ENCODE results near the gene ATRN.

Gene ATRN

DNA sequence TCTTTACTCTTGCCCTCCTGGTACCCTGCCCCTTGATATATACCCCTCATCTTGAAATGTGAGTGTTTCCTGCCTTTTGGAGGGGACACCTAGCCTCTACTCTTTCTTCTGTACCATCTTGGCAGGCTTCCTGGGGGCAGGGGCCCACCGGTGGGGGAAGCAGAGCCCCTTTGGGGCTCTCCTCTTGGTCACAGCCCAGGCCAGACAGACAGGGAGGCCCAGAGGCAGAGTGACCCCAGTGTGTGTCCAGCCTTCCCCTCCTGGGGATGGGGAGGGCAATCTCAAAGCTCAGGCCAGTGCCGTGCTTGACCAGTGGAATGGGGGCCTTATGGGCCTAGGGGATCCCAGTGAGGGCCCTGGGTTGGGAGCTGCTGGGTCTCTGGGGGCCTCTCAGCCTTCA lies 207.4 kb downstream of the ATRN start:
- CTCF ChIA-PET = interaction anchor here (1.0 to 43.4 kb wide), 15 partner anchors 9 to 177 kb away, joined by 4 to 1151 read pairs (median 27); partner anchors contain the start of genes ADISSP, AP5S1, CENPB and SIGLEC1
- DNase-seq (ENCODE audit: low read depth, low spot score) = no peak
- TF ChIP-seq, protein P1, sequence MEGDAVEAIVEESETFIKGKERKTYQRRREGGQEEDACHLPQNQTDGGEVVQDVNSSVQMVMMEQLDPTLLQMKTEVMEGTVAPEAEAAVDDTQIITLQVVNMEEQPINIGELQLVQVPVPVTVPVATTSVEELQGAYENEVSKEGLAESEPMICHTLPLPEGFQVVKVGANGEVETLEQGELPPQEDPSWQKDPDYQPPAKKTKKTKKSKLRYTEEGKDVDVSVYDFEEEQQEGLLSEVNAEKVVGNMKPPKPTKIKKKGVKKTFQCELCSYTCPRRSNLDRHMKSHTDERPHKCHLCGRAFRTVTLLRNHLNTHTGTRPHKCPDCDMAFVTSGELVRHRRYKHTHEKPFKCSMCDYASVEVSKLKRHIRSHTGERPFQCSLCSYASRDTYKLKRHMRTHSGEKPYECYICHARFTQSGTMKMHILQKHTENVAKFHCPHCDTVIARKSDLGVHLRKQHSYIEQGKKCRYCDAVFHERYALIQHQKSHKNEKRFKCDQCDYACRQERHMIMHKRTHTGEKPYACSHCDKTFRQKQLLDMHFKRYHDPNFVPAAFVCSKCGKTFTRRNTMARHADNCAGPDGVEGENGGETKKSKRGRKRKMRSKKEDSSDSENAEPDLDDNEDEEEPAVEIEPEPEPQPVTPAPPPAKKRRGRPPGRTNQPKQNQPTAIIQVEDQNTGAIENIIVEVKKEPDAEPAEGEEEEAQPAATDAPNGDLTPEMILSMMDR (IDR thresholded peaks at IDR 0.05; ENCODE audit: insufficient read depth, low read length, missing control alignments) = no peak
- POLR2A ChIA-PET = interaction anchor here (1.3 to 1.6 kb wide), 2 partner anchors 9 to 33 kb away, joined by 3 to 5 read pairs; no protein-coding TSS in a partner anchor
- H3K4me3 ChIP-seq (ENCODE audit: low read depth, low read length) = no peak overlapping the region

DNA sequence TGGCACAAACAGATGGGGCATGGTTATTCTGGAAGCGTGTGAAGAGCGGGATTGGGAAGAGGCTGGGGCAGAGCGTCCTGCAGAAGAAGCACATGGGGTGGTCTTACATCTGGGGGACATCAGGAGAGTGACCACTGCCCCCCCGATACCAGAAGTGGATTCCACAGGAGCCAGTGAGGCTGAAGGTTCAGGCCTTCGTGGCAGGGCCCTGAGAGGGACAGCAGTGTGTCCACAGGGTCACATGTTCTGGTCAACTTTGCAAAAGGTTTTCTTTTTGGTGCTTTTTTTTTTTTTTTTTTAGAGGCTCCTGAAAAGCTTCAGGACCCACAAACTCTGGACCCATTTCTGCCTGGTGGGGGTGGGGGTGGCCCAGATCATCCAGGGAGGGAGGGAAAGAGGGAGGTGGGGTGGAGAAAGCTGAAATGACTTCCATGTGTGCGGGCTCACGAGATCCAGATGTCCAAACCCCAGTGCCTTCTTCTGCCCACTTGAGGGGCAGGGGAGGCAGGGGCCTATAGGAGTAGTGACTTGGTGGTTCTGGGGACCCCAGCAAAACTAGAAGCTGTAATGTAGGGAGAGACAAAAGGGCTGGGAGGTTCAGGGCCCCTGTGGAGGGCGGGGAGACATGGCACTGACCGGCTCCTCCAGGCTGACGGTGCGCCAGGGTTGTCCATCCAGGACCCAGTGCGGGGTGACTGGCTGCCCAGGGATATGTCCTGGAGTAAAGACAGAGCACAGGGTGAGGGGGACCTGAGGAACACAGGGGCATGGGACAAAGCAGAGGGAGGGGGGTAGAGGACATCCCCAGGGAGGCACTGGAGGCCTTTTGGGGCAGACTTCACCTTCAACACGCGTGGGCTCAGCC lies 208.3 kb downstream of the ATRN start:
- TF ChIP-seq, protein P1 (IDR thresholded peaks at IDR 0.05; ENCODE audit: insufficient read depth, low read length, missing control alignments) = no peak
- CTCF ChIA-PET = interaction anchor here (1.2 to 43.4 kb wide), 15 partner anchors 11 to 176 kb away, joined by 3 to 1151 read pairs (median 26); partner anchors contain the start of genes ADISSP, AP5S1, CENPB and SIGLEC1
- no peak for DNase-seq (ENCODE audit: low read depth, low spot score)
- peak overlapping the region; percentile 70 for H3K4me3 ChIP-seq (ENCODE audit: low read depth, low read length)
- POLR2A ChIA-PET = interaction anchor here (0.8 to 1.6 kb wide), 5 partner anchors 8 to 139 kb away, joined by 3 to 5 read pairs (median 3); no protein-coding TSS in a partner anchor

DNA sequence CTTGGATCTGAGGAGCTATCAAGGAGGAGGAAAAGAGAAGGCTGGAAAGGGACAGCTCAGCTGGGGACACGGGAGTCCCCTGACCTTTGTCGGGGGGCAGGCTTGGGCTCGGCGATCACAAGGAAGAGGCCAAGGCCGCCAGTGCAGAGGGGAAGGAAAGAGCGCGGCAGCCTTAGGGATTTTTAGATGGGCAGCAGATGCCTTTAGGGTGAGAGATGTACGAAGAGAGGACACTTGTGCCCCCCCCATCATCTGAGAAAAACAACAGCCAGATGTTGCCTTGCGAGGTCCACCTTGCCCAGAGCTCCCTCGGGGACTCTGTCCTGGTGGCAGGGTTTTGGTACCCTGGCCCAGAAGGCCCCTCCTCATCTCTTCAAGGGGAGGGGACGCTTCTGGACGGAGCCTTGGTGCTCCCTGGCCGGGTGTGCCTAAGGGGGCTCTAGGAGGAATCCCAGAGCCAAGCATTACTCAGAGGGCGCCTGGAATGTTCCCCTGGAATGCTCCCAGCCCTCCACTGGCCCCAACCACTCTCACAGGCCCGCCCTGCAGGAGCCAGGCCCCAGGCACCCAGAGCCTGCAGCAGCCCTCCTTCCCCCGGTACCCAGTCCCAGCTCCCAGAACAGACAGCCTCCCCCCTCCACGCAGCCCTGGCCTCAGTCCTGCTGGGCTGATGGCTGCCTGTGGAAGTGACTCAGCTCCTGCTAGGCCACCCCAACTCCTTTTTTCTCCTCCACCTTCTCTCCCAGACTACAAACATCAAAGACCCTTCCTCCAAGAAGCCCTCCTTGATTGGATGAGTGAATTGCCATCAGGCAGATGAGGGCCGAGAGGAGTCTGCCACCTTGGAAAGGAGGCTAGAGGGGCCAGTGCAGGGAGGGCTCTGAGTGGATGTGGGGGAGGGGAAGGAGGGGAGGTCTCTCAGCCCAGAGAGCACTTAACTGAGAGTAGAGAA lies 209.2 kb downstream of the ATRN start:
- TF ChIP-seq, protein P1 (IDR thresholded peaks at IDR 0.05; ENCODE audit: insufficient read depth, low read length, missing control alignments) = no peak
- peak; percentile 57 for DNase-seq (ENCODE audit: low read depth, low spot score)
- ChIA-PET CTCF (interaction anchor here (0.7 to 43.4 kb wide), 10 partner anchors 11 to 139 kb away, joined by 3 to 1151 read pairs (median 17); partner anchors contain the start of genes ADISSP, AP5S1, CENPB and SIGLEC1), POLR2A (interaction anchor here (0.5 to 1.4 kb wide), 6 partner anchors 9 to 253 kb away, joined by 3 to 5 read pairs (median 4); no protein-coding TSS in a partner anchor)
- peak overlapping the region; percentile 70 for H3K4me3 ChIP-seq (ENCODE audit: low read depth, low read length)

DNA sequence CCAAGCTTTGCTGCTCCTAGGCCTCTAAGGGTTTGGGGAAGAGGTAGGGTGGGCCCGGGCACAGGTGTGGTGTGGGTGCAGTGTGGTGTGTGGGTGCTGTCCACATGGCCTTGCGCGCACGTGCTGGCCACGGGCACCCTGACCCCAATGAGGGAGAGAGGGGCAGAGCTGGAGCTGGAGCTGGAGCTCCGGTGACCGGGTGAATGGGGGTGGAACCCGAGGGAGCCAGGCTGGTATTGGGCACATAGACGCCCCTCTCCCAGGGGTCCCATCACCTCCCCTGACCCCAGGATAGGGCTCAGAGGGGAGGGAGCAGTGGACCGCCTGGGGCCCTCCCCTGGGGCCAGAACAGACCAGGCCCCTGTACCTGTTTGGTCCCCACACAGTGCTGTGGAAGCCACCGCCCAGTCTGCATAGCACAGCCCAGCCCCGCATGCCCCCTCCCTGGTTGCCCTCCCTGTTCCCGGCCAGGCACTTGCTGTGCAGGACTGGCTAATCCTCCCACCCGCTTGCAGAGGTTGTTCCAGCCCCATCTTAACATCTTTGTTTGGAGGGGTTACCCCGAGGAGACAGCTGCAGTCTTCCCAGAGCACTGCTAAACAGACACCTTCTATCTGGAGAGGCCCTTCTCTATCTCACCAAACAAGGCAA lies 210.0 kb downstream of the ATRN start:
- ChIA-PET CTCF (interaction anchor here (1.5 to 43.4 kb wide), 6 partner anchors 12 to 139 kb away, joined by 8 to 1151 read pairs (median 57); partner anchors contain the start of genes ADISSP, AP5S1, CENPB and SIGLEC1), POLR2A (interaction anchor here (1.2 to 1.4 kb wide), 5 partner anchors 10 to 138 kb away, joined by 3 to 5 read pairs (median 4); partner anchors contain the start of gene CENPB)
- no peak for DNase-seq (ENCODE audit: low read depth, low spot score)
- TF ChIP-seq, protein P1 (IDR thresholded peaks at IDR 0.05; ENCODE audit: insufficient read depth, low read length, missing control alignments) = no peak
- H3K4me3 ChIP-seq (ENCODE audit: low read depth, low read length) = peak overlapping the region; percentile 70

DNA sequence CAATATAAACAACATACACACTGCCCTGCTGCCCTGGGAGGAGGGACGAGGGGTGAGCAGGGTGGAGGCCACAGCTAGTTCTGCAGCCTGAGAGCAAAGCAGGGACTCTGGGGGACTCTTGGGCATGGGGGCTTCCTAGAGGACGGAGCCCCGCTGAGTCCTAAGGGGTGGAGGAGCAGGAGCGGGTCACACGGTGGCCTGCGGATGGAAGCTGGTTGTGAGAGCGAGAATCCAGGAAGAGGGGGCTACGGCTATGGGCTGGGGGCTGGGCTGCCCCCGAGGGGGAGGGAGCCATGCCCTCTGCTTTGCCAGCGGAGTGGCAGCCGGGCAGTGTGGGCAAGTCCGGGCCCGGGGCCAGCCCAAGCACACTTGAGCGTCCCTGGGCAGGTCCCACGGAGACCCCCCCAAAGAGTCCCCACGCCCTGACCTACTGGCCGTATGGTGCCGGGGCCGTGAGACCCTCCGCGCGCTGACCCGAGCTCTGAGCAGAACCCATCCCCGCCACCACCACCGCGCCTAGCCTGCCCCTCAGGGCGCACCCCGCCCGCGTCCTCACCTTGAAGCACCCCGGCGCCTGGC lies 210.6 kb downstream of the ATRN start:
- TF ChIP-seq, protein P1 (IDR thresholded peaks at IDR 0.05; ENCODE audit: insufficient read depth, low read length, missing control alignments) = no peak
- POLR2A ChIA-PET = interaction anchor here (1.4 kb wide), 1 partner anchor 105 kb away, joined by 3 read pairs; the partner anchor contains the start of gene CENPB
- peak overlapping the region; percentile 70 for H3K4me3 ChIP-seq (ENCODE audit: low read depth, low read length)
- CTCF ChIA-PET = interaction anchor here (6.0 to 43.4 kb wide), 3 partner anchors 26 to 103 kb away, joined by 46 to 1151 read pairs (median 68); partner anchors contain the start of genes ADISSP, CENPB, SIGLEC1 and SPEF1
- DNase-seq (ENCODE audit: low read depth, low spot score) = no peak
